ENCODE results near the gene PLEKHA8.

PLEKHA8 gene

DNA sequence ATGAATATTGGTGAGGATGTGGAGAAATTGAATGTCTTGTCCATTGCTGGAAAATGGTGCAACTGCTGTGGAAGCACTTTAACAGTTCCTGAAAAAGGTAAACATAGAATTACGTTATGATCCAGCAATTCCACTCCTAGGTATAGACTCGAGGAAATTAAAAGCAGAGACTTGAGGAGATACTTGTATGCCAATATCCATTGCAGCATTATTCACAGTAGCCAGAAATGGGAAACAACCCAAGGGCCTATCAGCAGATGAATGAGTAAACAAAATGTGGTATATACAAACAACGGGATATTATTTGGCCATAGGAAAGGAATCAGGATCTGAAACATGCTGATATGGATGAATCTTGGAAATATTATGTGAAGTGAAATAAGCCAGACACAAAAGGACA is 74.1 kb downstream of the PLEKHA8 start:
- DNase-seq (ENCODE audit: low read depth, low spot score): no peak

DNA sequence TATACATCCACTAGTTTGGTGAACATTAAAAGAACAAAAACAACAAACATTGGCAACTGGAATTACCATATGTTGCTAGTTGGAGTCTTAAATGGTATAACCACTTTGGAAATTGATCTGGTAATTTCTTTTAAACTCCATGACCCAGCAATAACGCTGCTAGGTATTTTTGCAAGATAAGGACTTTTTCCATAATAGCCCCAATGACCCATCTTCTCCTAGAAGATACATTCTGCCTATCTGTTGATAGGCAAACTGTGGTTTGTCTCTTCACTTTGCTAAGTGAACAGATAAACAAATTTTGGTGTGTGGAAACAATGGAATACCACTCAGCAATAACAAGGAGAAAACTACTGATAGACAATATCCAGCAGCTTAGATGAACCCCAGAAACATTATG is 75.9 kb downstream of the PLEKHA8 start:
- DNase-seq (ENCODE audit: low read depth, low spot score): no peak

DNA sequence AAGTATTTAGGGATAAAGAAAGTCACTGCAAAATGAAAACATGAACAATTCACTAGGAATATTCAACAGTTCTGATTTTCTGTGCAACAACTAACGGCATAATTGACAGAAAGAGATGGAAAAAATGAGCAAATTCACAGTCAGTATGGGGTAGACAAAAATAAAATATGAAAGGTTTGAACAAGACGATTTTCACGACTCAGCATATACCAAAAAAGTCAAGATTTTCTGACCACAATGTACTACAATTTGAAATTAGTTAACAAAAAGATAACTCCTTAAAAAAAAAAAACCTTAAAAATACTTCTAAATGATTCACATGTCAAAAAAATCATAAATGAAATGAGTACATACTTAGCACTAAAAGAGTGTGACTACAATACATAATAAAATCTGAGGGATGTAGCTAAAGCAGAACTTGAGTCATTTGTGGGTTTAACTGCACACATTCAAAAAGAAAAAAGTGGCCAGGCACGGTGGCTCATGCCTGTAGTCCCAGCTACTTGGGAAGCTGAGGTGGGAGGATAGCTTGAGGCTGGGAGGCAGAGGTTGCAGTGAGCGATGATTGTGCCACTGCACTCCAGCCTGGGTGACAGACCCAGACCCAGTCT is 84.0 kb downstream of the PLEKHA8 start:
- DNase-seq (ENCODE audit: low read depth, low spot score): no peak

GRCh38 chr7:30113144-30113543 is 84.9 kb downstream of the PLEKHA8 start:
- no peak for DNase-seq (ENCODE audit: low read depth, low spot score)

DNA sequence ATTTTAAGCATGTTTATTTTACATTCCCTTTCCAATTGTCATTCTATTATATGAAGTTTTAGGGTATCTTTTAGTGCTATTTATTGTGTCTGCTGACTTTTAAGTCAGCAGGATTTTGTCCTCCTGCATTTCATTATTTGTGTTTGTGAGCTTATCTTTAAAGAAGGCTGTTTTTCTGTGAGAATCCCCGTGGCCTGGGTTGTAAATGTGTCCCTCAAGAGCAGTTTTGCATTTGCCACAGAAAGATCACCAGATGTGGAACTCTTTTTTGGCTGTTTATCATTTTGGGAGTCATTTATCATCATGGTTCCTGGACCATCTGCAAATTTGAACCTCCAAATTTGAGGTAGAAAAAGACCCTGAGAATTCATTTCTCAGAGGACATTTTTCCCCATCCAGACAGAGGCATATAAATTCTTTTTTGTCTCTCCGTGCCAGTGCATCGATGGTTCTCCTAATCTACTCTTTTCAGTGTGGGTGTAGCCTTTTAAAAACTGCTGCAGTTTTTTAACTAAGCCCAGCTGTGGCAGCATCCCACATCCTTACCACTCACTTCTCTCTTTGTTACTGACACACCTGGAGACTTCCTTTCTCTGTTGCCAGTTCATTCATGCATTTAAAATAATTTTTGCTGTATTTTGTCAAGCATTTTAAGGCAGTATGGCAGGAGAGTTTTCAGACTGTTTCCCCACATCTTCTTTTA is 86.5 kb downstream of the PLEKHA8 start:
- DNase-seq (ENCODE audit: low read depth, low spot score): no peak

- no peak for DNase-seq (ENCODE audit: low read depth, low spot score)
These were observed 87.6 kb downstream of the PLEKHA8 start for GRCh38 chr7:30115709-30116297.

DNA sequence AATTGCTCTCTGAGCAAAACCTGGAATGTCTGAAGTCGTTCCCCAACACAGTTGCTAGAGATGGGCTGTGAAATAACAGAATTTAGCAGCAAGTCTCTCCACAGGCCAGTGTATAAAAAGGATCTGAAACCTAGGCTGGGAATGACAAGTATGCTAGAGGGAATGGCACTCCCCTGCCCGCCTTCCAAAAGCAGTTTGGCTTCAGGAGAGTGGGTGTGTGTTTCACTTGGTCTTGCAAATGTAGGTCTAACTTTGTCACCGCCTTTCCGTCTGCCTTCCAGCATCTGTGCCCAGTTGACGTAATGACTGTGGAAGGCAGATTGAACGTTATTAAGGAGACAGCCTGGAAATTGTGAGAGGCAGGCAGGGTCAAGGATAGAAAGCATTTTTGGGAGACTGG is 88.6 kb downstream of the PLEKHA8 start:
- DNase-seq (ENCODE audit: low read depth, low spot score): no peak

- DNase-seq (ENCODE audit: low read depth, low spot score): no peak
These were observed 89.7 kb downstream of the PLEKHA8 start for GRCh38 chr7:30117896-30118295.

GRCh38 chr7:30119890-30120577 is 91.8 kb downstream of the PLEKHA8 start:
- no peak for DNase-seq (ENCODE audit: low read depth, low spot score)

DNA sequence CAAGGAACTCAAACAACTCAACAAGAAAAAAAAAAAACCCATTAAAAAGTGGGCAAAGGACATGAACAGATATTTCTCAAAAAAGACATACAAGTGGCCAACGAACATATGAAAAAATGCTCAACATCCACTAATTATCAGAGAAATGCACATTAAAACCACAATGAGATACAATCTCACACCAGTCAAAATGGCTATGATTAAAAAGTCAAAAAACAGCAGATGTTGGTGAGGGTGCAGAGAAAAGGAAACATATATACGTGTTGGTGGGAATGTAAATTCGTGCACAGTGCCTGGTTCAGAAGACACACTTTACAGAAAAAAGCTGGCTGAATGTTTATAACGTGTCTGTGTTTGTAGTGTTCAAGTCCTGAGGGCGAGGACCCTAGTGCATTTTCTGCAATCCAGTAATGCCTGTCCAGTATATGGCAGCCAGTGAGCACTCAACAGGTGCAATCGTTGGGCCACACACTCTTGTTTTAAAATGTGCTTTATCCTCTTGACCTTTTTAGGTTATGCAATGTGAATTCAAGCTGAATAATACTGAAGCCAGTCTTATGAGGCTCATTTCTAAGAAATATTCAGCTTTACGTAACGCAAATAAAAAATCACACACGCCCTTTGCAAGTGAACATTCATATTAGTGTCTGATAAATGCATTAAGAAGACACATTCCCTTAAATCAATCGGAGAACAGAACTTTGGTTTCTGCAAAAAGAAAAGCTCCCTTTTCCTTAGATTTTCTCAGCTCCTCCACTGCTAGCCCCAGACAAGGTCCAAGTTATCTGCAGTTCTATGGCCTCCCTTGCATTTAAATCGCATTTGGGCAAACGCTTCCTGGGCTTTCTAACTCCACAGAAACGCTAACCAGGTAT is 105.8 kb downstream of the PLEKHA8 start:
- no peak for DNase-seq (ENCODE audit: low read depth, low spot score)

GRCh38 chr7:30134611-30135300 is 106.5 kb downstream of the PLEKHA8 start, which contains the start of gene MTURN:
MTURN (plus strand) TSS chr7:30134986; CDS start chr7:30135137, 151 bp downstream.
- DNase-seq (ENCODE audit: low read depth, low spot score): peak; percentile 68

DNA sequence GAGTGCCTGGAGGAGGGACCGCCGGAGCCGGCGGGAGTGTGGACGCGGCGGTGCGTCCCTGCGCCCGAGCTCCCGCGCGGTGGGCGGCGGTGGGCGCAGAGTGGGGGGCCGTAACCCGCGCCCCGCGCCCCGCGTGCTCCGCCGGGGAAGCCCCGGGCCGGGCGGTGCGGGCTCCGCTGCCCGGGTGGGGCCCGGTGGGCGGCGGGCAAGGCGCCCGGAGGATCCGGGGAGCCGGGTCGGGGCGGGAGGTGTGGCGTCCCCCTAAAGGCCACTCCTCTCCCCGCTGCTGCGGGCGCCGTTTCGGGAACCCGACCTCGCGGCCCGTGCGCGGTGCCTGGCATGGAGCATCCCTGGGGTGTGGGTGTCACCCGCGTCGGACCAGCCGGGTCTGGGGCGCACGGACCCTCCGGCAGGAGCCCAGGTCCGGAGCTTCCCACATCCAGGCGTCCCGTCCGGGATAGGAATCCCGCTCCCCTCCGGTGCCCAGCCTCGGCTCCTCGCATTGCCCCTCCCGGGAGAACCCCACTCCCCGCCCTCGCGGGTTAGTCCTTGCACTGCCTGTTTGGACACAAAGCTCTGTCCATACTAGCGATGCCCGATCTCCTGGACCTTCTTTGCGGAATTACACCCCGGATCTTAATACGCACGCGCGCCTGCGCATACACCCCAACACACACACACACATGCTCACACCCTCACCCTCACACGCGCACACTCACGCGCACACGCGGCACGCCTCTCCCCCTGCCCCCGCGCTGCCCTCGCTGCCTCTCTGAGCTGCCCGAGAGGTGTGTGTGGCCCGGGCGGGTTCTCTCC is 107.3 kb downstream of the PLEKHA8 start:
- DNase-seq (ENCODE audit: low read depth, low spot score): no peak

DNA sequence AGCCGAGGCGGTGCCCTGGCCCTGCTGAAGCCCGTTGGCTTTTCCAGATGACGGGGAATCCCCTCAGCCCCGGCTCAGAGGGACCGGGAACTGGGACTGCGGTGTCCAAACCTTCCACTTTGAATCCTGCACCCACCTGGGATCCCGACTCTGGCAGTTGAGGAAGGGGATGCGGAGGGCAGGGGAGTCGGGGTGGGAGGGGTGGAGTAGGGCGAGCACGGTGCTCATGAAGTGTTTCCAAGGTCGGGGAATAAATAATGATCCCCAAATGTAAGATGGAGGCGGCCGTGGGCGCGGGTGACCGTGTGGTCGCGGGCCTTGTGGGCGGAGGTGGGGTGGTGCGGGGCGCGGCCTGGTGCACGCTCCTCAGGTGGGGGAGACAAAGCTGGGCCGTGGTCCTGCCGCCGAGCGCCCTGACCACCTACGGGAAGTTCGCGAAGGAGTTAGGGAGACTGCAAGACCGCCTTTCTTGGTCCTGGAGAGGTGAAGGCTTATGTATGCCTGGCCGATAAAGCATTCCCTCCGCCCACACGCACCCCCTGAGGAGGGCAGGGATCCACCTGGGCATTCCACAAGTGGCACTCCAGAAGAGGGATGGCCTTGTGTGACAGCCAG is 108.0 kb downstream of the PLEKHA8 start:
- DNase-seq (ENCODE audit: low read depth, low spot score): no peak

- DNase-seq (ENCODE audit: low read depth, low spot score): no peak
These were observed 108.7 kb downstream of the PLEKHA8 start for GRCh38 chr7:30136743-30137485.

- DNase-seq (ENCODE audit: low read depth, low spot score): no peak
These were observed 111.7 kb downstream of the PLEKHA8 start for GRCh38 chr7:30139836-30140384.

GRCh38 chr7:30140456-30140855 is 112.2 kb downstream of the PLEKHA8 start:
- DNase-seq (ENCODE audit: low read depth, low spot score): no peak

DNA sequence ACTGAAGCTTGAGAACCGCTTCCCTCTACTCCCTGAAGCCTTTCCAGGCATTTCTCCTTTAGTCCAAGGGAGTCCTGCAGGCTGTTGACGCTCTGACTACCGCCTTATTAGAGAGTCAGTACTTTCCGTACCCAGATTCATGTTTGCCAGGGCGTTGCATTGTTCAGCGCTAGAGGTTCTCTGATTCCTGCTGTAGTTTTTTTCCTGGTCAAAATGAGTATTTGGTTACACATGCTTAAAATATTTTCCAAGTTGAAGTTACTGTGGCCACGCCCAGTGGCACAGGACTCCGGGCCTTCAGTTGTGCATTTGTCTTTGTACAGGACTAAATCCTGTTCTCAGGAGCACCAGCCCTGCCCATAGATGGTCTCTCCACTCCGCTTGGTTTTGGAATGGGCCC is 114.5 kb downstream of the PLEKHA8 start:
- DNase-seq (ENCODE audit: low read depth, low spot score): no peak

- no peak for DNase-seq (ENCODE audit: low read depth, low spot score)
These were observed 115.6 kb downstream of the PLEKHA8 start for GRCh38 chr7:30143748-30144251.

Measured in iPS DF 19.7 (cell line).